Activated naive CD4-positive, alpha-beta T cell treated with anti-CD3 and anti-CD28 coated beads, Interleukin-2, amount 50 U/mL, for 16 hours (primary cell): ENCODE results near the gene TMEM51.

Experiments
- DNase-seq: peaks from one replicate; pipeline ENCODE4 v3.0.0-alpha.2; 2020

The TMEM51 gene

DNA sequence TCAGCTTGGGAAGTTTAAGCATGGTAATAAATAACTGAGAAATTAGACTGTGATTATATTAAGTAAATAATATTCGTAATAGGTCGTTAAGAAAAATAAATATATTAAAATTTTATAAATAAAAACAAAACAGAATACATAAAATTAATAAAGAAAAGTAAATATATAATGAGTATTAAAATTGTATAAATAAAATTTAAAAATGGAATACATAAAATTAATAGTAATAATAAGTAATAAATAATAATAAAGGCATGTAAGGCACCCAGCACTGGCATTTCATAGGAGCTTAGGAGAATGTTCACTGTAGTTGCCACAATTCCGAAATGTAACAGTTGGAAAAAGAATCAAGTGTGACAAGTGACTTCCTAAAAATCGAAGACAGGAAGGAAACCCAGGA, 47.7 kb downstream of the TMEM51 start:
- no peak for DNase-seq

DNA sequence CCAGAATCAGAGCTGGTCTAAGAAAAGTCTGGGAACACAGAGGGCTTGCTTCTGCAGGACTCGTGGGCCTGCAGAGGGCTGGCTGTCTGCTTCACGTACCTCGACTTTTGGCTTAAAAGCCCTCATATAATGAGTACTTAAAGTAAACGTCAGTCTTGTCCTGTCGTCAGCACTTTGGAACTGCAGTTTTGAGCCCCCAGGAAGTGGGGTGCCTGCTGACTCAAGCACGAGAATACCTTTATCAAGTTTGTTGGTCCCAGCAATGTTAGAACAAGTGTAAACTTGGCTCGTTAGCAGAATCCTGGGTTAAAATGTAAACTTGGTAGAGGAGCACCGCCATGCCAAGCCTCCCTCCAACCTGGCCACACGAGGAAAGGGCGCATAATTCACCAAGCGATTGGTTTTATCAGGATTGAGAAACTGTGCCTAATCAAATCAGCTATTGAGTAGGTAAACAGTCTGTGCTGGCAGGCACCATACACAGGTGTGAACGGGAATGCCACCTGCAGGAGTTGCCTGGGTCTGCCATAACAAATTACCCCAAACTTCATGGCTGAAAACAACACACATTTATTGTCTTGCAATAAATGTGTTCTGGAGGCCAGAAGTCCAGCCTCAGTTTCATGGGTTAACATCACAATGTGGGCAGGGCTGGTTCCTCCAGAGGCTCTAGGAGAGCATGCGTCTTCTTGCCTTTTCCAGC, 48.5 kb downstream of the TMEM51 start:
- no peak for DNase-seq

DNA sequence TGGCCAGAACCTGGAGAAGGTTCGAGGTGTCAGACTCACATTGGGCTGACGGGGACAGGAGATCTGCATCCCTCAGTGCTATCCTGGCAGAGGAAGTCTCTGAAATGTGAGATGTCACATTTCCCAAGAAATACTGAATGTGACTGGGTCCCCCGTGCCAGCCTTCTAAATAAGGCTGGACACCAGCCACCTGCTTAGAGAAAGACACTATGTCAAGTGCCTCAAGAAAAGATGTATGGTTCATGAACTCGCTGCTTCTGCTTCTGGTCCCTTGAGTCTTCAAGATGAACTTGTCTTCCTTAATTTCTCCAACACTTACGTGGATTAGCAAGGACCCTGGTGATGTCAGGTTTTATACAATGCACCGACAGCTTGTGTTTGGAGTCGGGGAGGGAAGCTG, 51.4 kb downstream of the TMEM51 start:
- no peak for DNase-seq

DNA sequence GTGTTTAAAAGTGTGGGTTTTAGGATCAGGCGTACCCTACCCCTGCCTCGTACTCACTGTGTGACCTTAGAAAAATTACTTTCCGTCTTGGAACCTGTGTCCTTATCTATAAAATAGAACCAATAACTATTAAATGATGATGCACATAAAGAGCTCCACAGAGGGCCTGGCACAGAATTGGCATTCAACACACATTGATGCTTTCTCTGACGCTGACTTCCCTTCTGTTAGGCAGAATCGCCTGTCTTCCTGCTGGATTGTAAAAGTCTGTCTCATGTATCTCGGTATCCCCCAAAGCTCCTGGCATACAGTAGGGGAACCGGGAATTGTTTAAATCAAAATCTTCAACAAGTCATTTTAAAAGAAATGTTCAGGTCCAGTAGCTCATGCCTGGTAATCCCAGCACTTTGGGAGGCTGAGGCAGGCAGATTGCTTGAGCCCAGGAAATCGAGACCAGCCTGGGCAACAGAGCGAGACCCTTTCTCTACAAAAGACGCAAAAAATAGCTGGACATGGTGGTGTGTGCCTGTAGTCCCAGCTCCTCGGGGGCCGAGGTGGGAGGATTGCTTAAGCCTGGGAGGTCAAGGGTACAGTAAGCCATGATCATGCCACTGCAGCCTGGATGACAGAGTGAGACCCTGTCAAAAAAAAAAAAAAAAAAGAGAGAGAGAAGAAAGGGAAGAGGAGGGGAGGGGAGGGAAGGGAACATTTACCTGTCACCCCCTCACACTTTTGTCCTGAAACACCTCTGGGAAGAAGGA, 52.2 kb downstream of the TMEM51 start:
- DNase-seq = no peak

DNA sequence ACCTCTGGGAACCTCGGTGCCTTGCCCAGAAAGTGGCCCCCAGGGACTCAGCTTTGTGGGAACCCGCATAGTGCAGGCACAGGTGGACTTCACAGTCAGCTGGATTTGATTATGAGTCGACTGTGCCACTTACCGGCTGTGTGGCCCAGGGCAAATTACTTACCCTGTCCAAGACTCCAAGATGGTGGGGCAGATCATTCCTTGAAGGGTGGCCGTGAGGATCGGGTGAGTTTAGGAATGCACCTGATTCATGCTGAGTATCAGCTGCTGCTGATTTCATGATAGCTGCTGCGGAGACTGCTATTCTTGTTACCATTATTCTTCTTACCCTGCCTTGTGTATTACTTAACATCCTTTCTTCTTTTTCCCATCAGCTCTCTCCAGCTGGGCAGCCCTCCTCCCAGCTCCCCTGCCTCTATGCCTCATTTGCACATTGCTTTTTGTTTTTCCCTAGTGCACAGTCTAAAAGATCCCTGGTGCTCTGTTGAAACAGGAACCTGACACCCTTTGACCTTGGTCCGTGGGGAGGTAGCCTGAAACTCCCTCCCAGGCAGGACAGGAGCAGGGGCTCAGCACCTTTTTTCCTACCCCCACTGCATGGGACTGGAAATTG, 53.0 kb downstream of the TMEM51 start:
- DNase-seq = no peak

DNA sequence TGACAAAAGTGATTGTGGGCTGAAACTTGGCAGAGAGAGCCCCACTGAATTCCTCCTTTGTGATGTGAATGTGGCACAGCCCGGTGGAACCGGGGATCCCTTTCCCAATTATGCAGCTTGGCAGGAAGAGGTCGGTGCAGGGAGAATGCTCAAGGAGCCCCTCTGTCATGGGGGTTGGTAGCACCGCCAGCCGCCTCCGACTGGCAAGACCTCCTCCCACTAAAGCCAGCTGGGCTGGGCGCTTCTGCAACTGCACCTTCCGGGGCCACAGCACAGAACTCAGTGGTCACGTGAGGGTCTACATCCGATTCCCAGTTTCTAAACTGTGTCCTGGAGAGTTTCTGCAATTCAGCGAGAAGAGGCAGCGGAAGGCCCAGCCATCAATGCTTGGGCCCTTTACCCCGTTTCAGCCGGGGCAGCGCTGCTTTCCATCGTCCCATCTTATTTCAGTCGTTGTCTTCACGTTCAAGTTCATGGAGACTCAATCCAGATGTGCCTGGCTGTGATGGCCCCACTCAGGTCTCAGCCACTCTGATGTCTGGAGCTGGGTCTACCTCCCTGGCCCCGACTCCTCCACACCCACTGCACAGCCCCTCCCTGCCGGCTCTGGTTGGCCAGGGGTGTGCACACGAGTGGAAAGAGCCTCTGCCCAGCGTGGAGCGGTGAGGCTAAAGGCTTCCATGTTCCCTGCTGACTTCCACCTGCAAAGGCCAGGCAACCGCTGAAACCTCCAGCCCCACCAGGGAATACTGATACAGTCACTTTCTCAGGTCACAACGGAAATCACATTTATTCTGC, 53.7 kb downstream of the TMEM51 start:
- DNase-seq = no peak

DNA sequence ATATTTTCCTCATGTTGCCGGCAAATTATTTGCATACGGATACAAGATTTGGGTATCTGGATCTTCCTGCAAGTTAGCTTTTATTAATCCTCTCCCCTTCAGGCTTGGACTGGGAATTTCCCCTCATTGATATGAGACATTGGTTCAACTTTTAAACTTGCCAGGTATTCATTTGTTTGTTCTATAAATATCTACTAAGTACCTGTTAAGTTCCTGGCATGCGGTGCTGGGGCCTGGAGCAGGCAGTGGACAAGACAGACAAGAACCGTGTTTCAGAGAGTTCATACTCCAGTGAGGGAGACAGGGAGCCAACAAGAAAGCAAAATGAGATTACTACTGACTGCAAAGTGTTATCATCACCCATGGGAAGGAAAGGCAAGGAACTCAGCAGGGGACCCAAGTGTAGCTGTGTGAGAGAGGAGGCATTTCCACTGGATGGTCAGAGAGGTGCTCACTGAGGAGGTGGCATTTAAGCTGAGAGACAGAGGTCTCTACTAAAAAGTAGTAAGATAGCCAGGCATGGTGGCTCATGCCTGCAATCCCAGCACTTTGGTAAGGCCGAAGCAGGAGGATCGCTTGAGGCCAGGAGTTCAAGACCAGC, 54.4 kb downstream of the TMEM51 start:
- no peak for DNase-seq

DNA sequence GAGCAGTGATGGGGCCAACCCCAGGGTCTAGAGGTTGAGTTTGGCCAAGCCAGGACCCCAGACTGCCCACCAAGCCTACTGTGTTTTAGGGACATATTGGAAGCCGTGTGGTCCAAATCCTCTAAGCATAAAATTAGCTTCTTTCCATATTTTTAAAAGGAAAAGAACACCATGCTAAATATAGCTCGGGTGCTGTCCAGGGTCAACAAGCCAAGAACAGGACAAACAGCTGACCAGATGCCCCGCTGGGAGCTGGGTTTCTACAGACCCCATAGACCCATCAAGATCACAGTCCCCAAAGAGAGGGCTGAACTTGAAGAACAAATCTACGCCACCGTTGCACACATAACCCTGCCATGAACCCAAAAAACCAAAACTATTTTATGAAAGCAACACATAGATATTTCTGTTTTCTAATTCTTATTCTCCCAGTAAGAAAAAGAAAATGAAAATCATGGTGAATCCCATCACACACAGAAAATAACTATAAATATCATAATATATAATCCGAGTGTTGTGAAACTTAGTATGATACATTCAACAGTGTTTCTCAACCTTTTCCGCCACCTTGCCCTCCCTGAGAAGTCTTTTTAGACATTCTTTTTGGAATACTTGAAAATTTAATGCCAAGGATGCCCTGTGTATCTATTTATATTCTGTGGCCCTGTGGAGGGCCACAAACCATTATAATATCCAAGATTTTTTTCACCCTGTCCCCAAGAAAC, 57.3 kb downstream of the TMEM51 start:
- no peak for DNase-seq

DNA sequence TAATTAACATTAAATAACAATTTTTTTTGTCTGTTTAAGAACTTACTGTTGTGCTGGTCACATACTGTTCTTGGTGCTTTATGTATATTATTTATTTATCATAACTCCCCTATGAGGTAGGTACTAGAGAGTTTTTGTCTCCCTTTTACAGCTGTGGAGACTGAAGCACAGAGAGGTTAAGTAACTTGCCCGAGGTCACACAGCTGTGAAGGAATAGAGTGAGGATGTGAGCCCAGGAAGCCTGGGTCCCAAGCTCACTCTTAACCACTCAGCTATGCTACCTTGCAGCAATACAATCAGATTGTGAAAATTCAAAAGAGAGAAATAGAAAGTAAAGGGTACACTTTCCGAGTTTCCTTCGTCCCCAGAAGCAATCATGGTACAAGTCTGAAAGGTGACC, 57.9 kb downstream of the TMEM51 start:
- DNase-seq = no peak

DNA sequence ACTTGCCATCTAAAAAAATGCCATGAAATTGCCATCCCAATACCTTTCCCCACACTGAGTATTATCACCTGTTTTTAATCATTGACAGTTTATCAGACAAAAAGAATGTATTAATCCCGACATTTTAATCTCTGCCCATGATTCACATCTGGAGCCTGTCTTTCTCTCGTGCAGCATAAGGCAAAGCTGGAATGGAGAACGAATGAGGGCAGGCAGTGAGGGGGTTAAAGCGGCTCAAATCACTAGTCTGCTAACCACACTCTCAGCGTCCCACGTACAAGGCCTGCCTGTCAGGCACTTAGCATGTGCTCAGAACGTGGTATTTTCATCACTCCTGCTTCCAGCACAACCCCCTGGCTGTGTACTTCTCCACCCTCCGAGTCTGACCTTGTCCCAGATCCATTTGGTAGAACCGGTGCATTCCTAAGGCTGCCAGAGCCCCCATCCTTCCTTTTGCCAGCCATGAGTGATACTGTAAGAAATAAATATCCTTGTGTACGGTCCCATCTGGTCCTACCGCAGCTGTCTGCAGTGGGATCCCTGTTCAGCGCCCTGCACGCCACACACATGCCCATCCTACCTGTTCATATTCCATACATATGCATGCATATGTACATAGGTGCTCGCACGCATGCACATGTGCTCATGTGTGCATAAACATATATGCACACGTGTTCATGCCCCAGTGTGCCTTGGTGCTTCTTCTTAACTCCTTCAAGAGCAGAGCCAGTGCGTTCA, 58.8 kb downstream of the TMEM51 start:
- no peak for DNase-seq

DNA sequence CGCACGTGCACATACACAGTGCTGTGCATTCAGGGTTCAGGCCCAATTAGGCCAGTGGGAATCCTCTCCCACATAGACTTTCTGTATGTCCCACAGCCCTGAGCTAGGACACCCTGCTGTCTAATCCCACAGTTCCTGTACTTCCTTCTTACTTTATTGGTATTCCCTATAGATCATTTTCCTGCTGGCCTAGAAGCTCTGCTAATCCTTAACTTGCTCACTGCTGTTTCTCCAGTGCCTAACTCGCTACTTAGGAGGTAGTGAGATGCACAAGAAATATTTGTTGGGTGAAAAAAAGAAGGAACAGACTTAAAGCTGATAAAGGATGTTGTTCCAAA, 59.4 kb downstream of the TMEM51 start:
- no peak for DNase-seq

DNA sequence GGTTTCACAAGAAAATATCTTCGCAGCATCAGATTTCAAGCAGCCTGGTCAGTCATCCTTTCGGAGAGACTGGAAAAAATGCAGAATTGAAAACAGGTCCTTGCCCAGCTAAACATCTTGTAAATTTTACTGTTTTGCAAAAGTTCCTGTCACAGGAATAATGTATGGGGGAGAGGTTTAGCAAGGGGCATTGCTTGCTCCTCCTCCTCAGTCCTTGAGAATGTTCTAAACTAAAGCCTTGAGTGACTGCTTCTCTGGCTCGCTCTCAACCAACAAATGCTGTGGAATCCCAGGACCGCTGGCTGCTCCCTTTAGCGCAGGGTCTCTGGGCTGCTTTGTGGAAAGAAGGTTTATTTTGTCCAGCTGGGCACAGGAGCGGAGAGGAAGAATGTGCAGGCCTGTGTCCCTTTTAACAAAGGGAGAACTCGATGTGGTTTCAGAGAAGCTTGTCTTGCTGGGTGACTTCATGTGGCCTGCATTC, 59.8 kb downstream of the TMEM51 start:
- no peak for DNase-seq

DNA sequence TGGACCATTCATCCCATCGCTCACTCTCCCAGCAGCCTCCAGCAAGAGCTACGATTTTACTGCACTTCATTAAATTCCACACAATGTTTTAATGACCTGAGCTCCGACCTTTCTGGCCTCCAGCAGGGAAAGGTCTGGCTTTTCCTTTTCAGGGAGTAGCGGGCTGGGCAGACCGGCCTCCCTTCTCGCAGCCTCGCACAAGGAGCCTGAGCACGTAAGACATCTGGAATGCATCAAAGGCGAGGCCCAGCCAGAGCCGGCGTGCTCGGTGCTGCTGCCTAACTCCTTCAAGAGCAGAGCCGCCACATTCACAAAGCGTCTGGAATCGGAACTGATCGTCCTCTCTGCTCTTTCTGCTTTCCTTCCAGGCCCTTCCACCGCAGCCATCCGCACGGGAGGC, 61.0 kb downstream of the TMEM51 start:
- DNase-seq = no peak

DNA sequence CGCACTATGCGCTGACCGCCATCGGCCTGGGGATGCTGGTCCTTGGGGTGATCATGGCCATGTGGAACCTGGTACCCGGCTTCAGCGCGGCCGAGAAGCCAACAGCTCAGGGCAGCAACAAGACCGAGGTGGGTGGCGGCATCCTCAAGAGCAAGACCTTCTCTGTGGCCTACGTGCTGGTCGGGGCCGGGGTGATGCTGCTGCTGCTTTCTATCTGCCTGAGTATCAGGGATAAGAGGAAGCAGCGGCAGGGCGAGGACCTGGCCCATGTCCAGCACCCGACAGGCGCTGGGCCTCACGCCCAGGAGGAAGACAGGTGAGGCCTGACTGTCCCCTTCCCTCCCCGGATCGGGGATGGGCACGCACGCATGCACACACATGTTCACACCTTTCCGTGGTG, 61.6 kb downstream of the TMEM51 start:
- DNase-seq = no peak

DNA sequence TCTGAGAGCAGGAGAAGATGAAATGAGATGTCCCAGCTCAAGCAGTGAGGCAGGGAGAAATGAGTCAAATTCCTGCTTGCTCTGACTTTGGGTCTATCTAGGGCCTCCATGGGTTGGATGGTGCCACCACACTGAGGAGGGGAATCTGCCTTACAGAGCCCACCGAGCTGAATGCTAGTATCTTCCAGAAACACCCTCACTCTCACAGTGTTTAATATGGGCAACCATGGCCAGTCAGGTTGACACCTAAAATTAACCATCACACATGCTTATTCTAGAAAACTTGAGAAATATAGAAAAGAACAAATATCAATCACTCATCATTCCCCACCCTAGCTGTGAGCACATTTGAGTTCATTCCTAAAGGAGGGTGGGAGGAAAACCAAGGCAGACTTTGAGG, 64.1 kb downstream of the TMEM51 start:
- DNase-seq = no peak

DNA sequence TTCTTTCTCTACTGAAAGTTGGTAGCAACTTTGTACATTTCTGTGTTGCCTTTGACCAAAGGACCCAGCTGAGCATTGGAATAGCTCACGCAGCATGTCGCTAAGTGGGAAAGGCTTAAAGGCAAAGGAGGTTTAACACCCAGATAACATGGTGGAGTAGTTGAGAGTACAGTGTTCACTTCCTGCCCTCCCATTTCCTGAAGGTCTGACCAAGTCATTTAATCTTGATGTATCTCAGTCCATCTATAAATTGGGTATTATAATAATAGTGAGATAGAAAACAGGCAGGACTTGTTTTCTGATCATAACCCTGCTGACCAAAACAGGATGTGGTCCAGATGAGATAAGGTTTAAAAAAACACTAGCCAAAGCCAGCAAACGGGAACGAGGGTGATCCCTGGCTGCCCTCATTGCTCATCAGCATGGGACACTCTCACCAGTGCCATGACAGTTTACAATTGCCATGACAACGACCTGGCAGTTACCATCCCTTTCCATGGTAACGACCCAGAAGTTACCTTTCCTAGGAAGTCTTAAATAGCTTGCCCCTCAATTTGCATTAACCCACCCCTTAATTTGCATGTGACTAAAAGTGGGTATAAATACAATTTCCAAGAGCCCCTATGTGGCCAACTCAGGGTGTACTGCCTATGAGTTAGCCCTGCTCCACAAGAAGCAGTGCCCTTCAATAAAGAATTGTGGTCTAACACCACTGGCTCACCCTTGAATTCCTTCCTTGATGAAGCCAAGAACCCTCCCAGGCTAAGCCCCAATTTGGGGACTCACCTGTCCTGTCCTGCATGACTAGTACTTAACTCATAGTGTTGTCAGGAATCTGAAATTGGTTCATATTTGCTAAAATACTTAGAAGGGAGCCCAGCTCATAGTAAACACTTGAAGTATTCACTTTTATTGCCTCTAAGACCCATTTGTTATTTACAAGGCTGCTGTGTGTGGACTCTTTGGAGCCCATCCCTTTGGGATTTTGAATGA, 65.0 kb downstream of the TMEM51 start:
- DNase-seq = no peak

DNA sequence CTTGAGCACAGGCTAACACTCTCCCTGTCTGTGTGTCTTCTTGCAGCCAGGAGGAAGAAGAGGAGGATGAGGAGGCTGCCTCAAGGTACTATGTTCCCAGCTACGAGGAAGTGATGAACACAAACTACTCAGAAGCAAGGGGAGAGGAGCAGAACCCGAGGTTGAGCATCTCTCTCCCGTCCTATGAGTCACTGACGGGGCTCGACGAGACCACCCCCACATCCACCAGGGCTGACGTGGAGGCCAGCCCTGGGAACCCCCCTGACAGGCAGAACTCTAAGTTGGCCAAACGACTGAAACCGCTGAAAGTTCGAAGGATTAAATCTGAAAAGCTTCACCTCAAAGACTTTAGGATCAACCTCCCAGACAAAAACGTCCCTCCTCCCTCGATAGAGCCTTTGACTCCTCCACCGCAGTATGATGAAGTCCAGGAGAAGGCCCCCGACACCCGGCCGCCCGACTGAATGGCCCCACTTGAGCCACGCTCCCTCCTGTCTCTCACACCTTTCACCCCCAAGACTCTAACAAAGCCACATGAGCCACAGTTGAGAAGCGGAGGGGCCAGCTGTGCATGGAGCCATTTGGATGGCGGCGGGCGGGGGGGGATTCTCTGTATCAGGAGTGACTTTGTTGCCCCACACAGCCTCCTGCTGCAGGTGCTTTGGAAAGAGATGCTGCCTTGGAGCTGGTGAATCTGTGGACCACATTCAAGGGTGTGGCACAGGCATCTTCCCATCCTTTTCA, 65.9 kb downstream of the TMEM51 start:
- DNase-seq = no peak

DNA sequence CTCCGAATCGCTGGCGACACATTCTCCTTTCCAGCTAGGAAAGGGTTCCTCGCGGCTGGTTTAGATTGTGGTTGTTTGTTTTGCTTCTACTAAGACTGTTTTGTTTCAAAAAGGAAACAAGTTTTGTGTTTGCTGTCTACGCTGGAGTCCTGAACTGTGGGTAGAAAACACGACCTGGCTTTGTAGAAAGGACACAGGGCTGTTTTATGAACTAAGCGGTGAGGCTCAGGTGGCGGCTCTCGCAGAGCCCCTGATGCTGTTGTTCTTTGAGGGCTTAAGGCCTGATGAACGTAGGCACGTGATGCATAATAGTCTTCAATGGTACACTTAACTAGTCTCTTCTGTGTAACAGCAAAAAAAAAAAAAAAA, 66.5 kb downstream of the TMEM51 start:
- DNase-seq = no peak

DNA sequence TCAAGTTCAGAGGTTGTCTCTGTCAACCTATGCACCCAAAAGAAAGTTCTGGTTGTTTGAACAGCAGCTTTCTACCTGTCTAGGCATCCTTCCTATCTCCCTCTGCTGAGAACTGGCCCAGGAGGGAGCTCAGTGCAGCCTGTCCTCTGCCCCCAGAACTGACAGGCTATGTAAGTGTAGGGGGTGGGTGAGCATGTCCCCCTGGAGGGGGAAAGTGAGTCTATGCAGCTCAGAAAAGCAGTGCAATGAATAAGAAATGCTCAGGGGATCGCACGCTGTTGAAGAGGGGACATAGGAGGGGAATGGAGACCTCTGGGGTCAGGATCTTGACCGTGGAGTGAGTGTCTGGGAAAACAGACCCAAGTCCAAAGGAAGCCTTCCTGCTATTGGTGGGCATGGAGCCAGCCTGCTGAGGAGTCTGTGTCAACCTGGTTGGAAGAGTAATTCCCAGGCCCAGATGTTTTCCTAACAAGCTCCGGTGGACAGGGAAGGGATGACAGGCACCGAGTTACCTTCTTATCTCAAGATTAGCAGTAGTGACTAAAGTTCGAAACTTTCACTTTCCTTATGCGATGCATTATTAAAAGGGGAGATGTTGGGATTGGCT, 67.4 kb downstream of the TMEM51 start:
- DNase-seq = no peak
